Measurements from ENCODE around the gene CHODL.

CHODL gene, protein sequence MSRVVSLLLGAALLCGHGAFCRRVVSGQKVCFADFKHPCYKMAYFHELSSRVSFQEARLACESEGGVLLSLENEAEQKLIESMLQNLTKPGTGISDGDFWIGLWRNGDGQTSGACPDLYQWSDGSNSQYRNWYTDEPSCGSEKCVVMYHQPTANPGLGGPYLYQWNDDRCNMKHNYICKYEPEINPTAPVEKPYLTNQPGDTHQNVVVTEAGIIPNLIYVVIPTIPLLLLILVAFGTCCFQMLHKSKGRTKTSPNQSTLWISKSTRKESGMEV

GRCh38 chr21:18244671-18245463 is at the start of gene CHODL:
CHODL (plus strand) TSS chr21:18244833; CDS start chr21:18245224, 391 bp downstream.
- no peak for DNase-seq

DNA sequence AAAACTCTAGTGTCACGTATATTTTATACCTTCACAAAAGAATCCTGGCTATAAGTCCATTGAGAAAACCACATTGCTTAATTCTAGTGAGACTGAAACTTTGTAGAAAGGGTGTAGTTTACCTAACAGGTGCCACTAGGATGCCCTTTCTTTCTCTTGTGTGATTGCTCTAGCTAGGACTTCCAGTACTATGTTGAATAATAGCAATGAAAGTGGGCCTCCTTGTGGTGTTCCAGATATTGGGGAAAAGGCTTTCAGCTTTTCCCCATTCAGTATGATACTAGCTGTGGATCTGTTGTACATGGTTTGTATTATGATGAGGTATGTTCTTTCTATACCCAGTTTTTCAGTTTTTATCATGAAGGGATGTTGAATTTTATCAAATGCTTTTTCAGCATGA is 39.7 kb upstream of the CHODL start:
- no peak for DNase-seq

GRCh38 chr21:18218331-18218730 is 26.3 kb upstream of the CHODL start:
- no peak for DNase-seq

- DNase-seq, result no peak
Measured at GRCh38 chr21:18220498-18220897, 24.1 kb upstream of the CHODL start.

- DNase-seq, result no peak
Measured at GRCh38 chr21:18222346-18222745, 22.3 kb upstream of the CHODL start.

- no peak for DNase-seq
Measured at GRCh38 chr21:18228060-18228739, 16.4 kb upstream of the CHODL start.

DNA sequence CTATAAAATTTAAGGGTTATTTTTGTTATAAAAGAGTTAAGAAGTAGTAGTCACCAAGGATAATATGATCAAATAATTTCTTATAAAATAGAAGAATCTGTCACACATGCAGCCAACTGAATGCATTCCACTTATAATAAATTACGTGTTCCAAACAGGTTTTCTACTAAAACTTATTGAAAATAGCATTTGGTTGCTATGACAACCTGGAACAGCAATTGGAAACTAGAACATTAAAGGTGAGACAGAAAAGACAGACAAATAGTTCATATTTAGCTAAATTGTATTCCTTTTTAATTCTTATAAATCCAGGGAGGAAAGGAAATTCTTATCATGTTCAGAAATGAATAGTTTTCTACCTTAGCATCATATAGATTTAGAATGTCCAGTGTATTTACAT is 9.1 kb upstream of the CHODL start:
- DNase-seq, result no peak

DNA sequence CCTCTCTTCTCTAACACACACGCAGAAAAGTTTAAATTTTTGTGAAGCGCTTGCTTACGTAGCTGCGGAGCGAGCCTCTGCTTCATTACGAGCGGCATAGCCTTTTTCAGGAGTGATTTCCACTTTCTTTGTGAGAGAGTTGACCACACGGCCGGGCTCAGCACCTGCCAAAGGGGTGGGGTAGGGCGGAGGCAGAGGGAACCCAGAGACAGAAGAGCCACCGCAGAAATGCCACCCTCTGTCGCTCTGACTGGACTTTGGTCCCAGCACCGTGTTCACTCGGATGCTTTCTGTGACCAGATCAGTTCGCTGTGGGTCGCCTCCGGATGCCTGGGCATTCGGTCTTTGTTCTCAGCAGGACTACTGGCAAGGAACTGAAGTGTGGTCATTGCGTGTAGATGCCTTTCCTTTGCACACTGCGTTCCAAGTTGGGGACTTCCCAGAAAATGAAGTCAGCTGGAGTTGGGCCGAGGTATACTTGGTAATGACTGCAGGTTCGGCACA is 883 bp downstream of the CHODL start:
- no peak for DNase-seq

GRCh38 chr21:18248171-18248570 is 3.5 kb downstream of the CHODL start:
- no peak for DNase-seq

- no peak for DNase-seq
Measured at GRCh38 chr21:18249672-18250071, 5.0 kb downstream of the CHODL start.

DNA sequence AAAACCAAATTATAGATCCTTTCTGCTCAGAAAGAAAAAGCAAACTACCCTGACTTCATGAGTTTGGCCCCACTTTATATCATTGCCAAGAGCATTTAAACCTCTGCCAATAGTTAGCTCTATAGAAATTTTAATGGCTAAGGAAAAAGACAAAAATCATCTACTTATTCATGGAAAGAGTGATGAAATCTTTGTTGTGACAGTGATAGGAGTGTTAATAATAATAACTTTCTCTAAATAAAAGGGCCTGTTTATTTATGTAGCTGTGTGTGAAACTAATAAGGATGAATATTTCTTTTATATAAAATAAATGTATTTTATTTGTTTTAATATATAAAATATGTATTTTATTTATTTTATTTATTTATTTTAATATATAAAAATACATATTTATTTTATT is 6.4 kb downstream of the CHODL start:
- no peak for DNase-seq

- DNase-seq, result no peak
Measured at GRCh38 chr21:18252256-18252655, 7.6 kb downstream of the CHODL start.

- DNase-seq, result no peak
Measured at GRCh38 chr21:18252680-18253079, 8.0 kb downstream of the CHODL start.

GRCh38 chr21:18253221-18253620 is 8.6 kb downstream of the CHODL start:
- no peak for DNase-seq

GRCh38 chr21:18253799-18254198 is 9.2 kb downstream of the CHODL start:
- DNase-seq, result no peak

GRCh38 chr21:18265944-18266343 is 21.3 kb downstream of the CHODL start:
- DNase-seq, result no peak

DNA sequence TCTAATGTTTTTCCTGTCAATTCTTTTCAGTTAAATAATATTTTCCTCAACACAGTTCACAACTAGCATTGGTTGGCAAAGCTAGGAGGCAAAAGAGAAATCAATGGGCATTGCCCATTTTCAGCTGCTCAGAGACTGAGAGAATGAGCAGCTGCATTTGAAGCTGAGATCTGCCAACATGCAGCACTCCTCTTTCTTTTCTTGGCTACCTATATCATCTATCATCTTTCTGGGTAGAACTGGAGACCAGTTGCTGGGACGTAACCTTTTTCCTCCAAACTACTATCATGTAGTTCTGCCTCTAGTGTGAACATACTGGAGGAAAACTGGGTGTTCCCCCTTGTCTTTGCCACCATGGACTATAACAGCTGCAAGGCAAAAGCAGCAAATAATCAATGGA is 22.9 kb downstream of the CHODL start:
- DNase-seq, result no peak

DNA sequence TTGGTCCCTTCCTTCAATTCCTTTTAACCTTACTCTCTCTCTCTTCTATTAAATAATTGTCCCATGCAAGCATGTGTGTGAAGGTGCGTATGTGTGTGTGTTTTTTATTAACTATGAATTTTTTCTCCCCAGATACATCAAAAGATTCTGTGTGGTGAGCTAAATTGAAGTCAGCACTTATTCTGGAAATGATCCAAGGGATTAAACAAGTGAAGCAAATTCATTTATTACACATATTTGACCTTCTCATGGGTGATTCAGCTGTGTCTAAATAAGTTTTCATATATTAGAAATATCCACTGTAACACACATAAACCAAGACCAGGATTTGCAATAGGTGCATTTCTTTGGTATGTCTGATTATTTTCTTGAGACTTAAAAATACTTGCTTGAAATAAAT is 24.3 kb downstream of the CHODL start:
- no peak for DNase-seq

DNA sequence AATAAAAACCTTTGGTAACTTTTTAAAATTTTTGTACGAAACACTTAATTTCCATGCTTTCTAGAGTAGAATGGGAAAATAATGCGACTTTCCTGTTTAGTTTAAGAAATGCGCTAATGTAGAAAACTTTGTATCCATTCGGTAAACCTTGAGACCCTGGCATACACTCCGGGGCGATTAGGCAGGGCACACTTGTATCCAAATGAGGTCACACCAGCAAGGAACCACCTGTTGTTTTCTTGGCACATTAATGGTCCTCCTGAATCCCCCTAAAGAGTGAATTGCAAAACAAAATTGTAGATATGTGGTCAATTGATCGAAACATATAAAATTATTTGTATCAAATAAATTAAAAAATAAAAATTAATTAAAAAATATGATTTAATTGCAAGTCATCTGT is 25.2 kb downstream of the CHODL start:
- no peak for DNase-seq

DNA sequence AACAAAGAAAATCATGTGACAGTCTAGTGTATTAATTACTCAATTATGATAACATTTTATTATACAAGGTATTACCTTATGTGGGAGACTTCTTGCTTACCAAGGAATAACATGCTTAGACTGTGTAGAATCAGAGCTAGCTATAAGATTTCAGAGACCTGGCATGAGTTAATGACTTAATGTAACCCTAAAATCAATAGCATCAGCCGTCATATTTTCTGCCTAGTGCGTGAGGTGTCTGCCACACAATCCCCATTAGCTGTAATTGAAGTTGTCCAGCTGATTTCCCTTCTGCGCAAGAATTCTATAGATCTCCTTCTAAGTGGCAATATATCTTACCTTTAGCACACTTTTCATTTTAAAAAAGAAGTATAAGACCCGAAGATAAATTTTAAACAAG is 28.8 kb downstream of the CHODL start:
- no peak for DNase-seq

DNA sequence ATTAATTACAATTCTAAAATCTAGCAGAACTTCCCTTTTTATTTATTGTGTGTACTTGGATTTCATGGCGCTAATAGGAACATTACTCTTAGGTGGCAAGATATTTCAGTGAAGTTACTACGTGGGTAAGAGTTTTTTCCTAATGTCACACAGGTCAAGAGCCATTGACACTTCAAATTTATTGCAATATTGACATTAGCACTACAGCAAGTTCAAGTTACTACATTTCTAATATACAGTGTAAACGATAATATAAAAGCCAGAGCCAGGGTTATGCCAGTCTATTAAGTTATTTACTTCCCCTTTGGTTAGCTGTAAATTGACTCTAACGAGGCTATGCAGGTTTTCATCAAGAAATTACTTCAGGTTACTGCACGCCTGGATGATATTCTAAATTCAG is 29.7 kb downstream of the CHODL start:
- DNase-seq, result no peak

GRCh38 chr21:18275781-18276180 is 31.1 kb downstream of the CHODL start:
- DNase-seq, result no peak

- DNase-seq, result no peak
Measured at GRCh38 chr21:18285379-18285778, 40.7 kb downstream of the CHODL start.

DNA sequence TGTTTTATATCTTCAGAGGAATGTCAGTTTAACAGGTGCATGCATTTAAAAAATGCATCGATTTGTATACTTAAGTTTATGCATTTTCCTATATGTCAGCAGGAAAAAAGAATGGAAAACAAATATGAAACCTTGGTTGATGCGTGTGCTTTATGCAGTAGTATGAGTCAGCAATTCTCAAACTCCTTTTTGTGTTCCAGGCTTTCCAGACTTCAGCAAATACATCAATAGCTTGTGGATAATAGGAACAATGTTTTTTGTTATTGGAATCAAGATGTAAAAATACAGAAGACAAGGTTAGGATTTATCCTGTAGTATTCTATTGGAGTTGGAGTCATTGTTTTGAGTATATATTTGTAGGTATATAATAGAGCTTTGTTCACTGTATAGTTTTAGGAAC is 45.2 kb downstream of the CHODL start:
- DNase-seq, result no peak
